Mammary epithelial cell (primary cell): ENCODE data around the gene CTIF.

ENCODE experiments used
- EZH2 ChIP-seq: IDR thresholded peaks from 2 replicates; pipeline ENCODE4 v1.6.1; 2012; ENCODE audit warnings: low read length, inconsistent platforms, borderline replicate concordance
- TF ChIP-seq, protein P1 (sequence below), 2 donors: IDR thresholded peaks in 1 of 2; conservative IDR thresholded peaks in 1 of 2; 2 replicates each; pipeline ENCODE4 v1.5.1; 2011 to 2012; ENCODE audit warnings: inconsistent platforms in 2 of 2, low read length in 2 of 2, mild to moderate bottlenecking in 2 of 2, control low read depth in 1 of 2, low read depth in 1 of 2; ENCODE audit not compliant: insufficient read depth in 1 of 2; ENCODE audit errors: extremely low read depth in 1 of 2

DNA sequence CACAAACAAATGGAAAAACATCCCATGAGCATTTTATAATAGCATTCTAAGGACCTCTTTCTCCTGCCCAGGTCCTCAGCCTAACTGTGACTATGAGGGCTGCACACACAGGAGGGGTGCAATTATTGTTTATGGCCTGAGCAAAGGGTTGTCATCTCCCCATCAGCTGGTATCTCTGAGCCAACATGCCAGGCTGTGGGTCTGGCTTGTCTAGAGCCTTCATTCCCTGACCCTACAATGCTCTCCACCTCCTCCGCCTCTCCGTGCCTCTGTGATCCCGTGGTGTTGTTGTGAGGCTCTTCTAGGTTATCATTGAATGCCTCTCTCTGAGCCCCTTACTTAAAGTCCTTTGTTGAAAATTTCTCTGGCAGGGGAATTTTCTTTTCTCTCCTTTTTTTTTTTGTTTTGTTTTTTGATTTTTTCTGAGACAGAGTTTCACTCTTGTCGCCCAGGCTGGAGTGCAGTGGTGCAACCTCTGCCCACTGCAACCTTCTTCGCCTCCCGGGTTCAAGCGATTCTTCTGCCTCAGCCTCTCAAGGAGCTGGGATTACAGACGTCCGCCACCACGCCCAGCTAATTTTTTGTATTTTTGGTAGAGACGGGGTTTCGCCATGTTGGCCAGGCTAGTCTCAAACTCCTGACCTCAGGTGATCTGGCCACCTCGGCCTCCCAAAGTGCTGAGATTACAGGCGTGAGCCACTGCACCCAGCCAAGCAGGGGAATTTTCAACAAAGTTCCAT lies 285.6 kb downstream of the CTIF start:
- TF ChIP-seq, protein P1, sequence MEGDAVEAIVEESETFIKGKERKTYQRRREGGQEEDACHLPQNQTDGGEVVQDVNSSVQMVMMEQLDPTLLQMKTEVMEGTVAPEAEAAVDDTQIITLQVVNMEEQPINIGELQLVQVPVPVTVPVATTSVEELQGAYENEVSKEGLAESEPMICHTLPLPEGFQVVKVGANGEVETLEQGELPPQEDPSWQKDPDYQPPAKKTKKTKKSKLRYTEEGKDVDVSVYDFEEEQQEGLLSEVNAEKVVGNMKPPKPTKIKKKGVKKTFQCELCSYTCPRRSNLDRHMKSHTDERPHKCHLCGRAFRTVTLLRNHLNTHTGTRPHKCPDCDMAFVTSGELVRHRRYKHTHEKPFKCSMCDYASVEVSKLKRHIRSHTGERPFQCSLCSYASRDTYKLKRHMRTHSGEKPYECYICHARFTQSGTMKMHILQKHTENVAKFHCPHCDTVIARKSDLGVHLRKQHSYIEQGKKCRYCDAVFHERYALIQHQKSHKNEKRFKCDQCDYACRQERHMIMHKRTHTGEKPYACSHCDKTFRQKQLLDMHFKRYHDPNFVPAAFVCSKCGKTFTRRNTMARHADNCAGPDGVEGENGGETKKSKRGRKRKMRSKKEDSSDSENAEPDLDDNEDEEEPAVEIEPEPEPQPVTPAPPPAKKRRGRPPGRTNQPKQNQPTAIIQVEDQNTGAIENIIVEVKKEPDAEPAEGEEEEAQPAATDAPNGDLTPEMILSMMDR (conservative IDR thresholded peaks at IDR 0.05 in 1 of 2, IDR thresholded peaks at IDR 0.05 in 1 of 2; ENCODE audit: extremely low read depth in 1 of 2, insufficient read depth in 1 of 2, low read depth in 1 of 2, low read length in 2 of 2), result no peak
- no peak for TF ChIP-seq EZH2
